ENCODE data around the gene SPATA31C1. TPM values are rescaled to one million over a fixed set of nuclear protein-coding genes. Genes with fewer than 3 reads are reported as not detected.

SPATA31C1 gene
- total RNA-seq, 6 experiments from 2014 or later, result not detected

DNA sequence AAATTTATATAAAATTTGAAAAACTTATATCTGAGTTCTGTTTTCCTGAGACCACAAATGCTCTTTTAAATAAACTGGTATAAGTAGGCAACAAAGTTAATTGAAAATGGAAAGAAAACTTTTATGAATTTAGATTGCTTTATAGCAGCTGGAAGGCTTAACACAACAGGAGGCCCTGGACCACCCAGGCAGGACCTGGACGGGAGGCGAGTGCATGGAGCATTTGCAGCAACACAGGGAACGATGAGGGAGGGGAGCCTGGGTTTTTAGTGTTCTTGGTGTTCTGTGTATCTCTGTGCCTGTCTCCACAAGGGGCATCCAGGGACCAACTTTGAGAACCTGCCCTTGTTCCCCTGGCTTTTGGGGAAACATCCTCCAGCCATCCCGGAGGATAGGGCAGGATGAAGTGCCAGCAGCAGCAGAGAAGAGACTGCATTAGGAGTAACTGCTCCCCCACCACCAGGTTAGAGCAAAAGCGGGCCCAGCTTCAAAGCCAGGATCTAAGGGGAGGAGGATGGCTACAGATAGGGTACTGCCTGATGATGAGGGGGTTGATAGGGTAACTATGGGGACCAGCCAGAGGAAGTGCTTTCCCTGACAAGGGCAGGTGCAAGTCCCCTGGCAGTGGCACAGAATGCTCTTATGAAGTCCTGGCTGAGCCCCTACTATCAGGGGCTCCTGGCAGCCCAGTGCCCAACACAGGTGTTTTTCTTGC is 41.8 kb upstream of the SPATA31C1 start:
- TF ChIP-seq CTCF (IDR thresholded peaks at IDR 0.05) (no peak), POLR2A (IDR thresholded peaks at IDR 0.05) (no peak)
- H3K4me3 ChIP-seq, result no peak overlapping the region
- H3K36me3 ChIP-seq, result no peaks in the 10 kb centered on the region
- 77% methylated on average over 3 of the region's 5 CpGs for WGBS (ENCODE audit: insufficient coverage, low coverage, low lambda C conversion rate, missing lambda C conversion rate)
- no peak for DNase-seq
- intact Hi-C loops (cut with DNase I), result no loop called here
- H3K4me1 ChIP-seq, result no peaks in the 10 kb centered on the region
- H3K27ac ChIP-seq, result no peak overlapping the region
- H3K9me3 ChIP-seq, result no peaks in the 10 kb centered on the region
- no peak for ATAC-seq
- H3K27me3 ChIP-seq, result no peaks in the 10 kb centered on the region

DNA sequence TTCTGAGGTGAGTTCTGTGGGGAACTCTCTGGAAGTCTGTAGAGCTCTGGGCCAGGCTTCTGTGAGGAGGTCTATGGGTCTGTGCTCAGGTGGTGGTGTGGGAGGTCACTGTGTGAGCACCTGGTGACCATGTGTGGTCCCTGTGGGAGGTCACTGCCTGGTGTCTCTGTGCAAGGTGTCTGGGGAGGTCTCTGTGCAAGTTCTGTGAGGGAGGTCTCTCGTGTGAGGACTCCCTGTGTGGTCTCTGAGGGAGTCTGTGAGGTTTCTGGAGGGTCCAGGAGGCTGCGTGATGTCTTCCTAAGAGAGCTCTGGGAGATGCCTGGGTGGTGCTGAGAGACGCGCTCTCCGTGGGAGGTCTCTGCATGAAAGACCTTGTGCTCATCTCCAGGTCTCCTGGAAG is 41.1 kb upstream of the SPATA31C1 start:
- WGBS (ENCODE audit: insufficient coverage, low coverage, low lambda C conversion rate, missing lambda C conversion rate), result no CpG with 5 or more reads among the region's 5 CpGs
- Histone ChIP-seq H3K9me3 (no peaks in the 10 kb centered on the region), H3K4me3 (no peak overlapping the region), H3K4me1 (no peaks in the 10 kb centered on the region), H3K27ac (no peak overlapping the region), H3K36me3 (no peaks in the 10 kb centered on the region), H3K27me3 (no peaks in the 10 kb centered on the region)
- intact Hi-C loops (cut with DNase I), result no loop called here
- TF ChIP-seq POLR2A (IDR thresholded peaks at IDR 0.05) (no peak), CTCF (IDR thresholded peaks at IDR 0.05) (no peak)
- ATAC-seq (no peak), DNase-seq (no peak)

- DNase-seq (no peak), ATAC-seq (peak in 1 of 4 donors; percentile 71)
- intact Hi-C loops (cut with DNase I), result no loop called here
- H3K9me3 ChIP-seq, result no peaks in the 10 kb centered on the region
- no peaks in the 10 kb centered on the region for H3K4me1 ChIP-seq
- no peak overlapping the region for H3K4me3 ChIP-seq
- WGBS (ENCODE audit: insufficient coverage, low coverage, low lambda C conversion rate, missing lambda C conversion rate), result 50% methylated on average over 1 of the region's 1 CpG
- TF ChIP-seq POLR2A (IDR thresholded peaks at IDR 0.05) (no peak), CTCF (IDR thresholded peaks at IDR 0.05) (no peak)
- H3K27me3 ChIP-seq, result no peaks in the 10 kb centered on the region
- no peaks in the 10 kb centered on the region for H3K36me3 ChIP-seq
- H3K27ac ChIP-seq, result no peak overlapping the region
These were observed 38.7 kb upstream of the SPATA31C1 start for GRCh38 chr9:87878989-87879511.

GRCh38 chr9:87880116-87880515 is 37.6 kb upstream of the SPATA31C1 start:
- H3K36me3 ChIP-seq, result no peaks in the 10 kb centered on the region
- intact Hi-C loops (cut with DNase I), result no loop called here
- DNase-seq (no peak), ATAC-seq (no peak)
- TF ChIP-seq CTCF (IDR thresholded peaks at IDR 0.05) (no peak), POLR2A (IDR thresholded peaks at IDR 0.05) (no peak)
- no peaks in the 10 kb centered on the region for H3K27me3 ChIP-seq
- H3K9me3 ChIP-seq, result no peaks in the 10 kb centered on the region
- H3K4me3 ChIP-seq, result no peak overlapping the region
- WGBS (ENCODE audit: insufficient coverage, low coverage, low lambda C conversion rate, missing lambda C conversion rate), result 72% methylated on average over 8 of the region's 8 CpGs
- no peaks in the 10 kb centered on the region for H3K4me1 ChIP-seq
- H3K27ac ChIP-seq, result no peak overlapping the region
